GM12878 (cell line): ENCODE data around the gene STXBP5. TPM values are rescaled to one million over a fixed set of nuclear protein-coding genes. Genes with fewer than 3 reads are reported as not detected.

ENCODE experiments used
- ATAC-seq: fragments of 200-7000 bp; cut with Tn5 transposase; 3 replicates; pipeline ENCODE4 v1.9.1; 2020; ENCODE audit warnings: mild to moderate bottlenecking, moderate library complexity
- BruUV-seq: library from RNA; stranded (reverse); fragments of 400-500 nt; replicated peaks from 2 replicates; lab custom pipeline; 2021; lab: Mats Ljungman, UMichigan
- CTCF ChIA-PET: fragments of 300-600 bp; sonication (Branson Sonifier 250); formaldehyde crosslinking; extraction: SDS; loops from one replicate; lab custom pipeline; 2021; ENCODE audit warnings: inconsistent platforms; lab: Yijun Ruan, JAX
- POLR2A ChIA-PET: fragments of 350-600 bp; formaldehyde crosslinking; extraction: SDS; loops from one replicate; lab custom pipeline; 2021; ENCODE audit warnings: inconsistent platforms; lab: Charles Lee
- RAD21 ChIA-PET: fragments of 300-600 bp; sonication (Branson Sonifier 250); formaldehyde crosslinking; loops from one replicate; lab custom pipeline; 2023; ENCODE audit warnings: antibody characterized with exemption; ENCODE audit not compliant: unreplicated experiment; lab: Charles Lee
- SMC1A ChIA-PET: fragments of 300-600 bp; sonication (Branson Sonifier 250); formaldehyde crosslinking; loops from one replicate; lab custom pipeline; 2023; ENCODE audit not compliant: unreplicated experiment, uncharacterized antibody; lab: Charles Lee
- DNase-seq: peaks from one replicate; pipeline ENCODE4 v3.0.0-alpha.2; 2011; ENCODE audit warnings: low read depth, low spot score
- FAIRE-seq: peaks from 3 replicates; lab custom pipeline; 2011; peaks lifted over from hg19 to GRCh38; lab: Jason Lieb, UNC
- H2AFZ ChIP-seq: 2 replicates; pipeline ENCODE4 v1.6.0; 2011; ENCODE audit warnings: low read depth, low read length, control low read depth; ENCODE audit not compliant: control insufficient read depth
- H3K27ac ChIP-seq: 2 replicates; pipeline ENCODE4 v1.5.1; 2011; ENCODE audit warnings: control low read depth; ENCODE audit not compliant: control insufficient read depth, insufficient read depth
- H3K27me3 ChIP-seq, 2 experiments: replicated peaks in 1 of 2; 2 replicates each; pipeline versions ENCODE4 v1.6.0 to v1.6.1; 2011; ENCODE audit warnings: low read length in 1 of 2; ENCODE audit not compliant: control insufficient read depth in 2 of 2, insufficient read depth in 2 of 2
- H3K36me3 ChIP-seq, 2 experiments: 2 replicates each; pipeline ENCODE4 v1.5.1; 2011; ENCODE audit warnings: low read length in 1 of 2; ENCODE audit not compliant: control insufficient read depth in 2 of 2, insufficient read depth in 2 of 2
- H3K4me1 ChIP-seq: 2 replicates; pipeline ENCODE4 v1.6.1; 2011; ENCODE audit warnings: mild to moderate bottlenecking, low read length, moderate library complexity, mixed read lengths; ENCODE audit not compliant: control insufficient read depth, insufficient read depth
- H3K4me2 ChIP-seq: 2 replicates; pipeline ENCODE4 v1.6.0; 2011; ENCODE audit warnings: control low read depth; ENCODE audit not compliant: control insufficient read depth, insufficient read depth
- H3K4me3 ChIP-seq: fragments of 200-600 bp; sonication (generic); 2 replicates; pipeline ENCODE4 v1.5.1; 2016
- H3K79me2 ChIP-seq: 2 replicates; pipeline ENCODE4 v1.6.0; 2011; ENCODE audit warnings: low read length; ENCODE audit not compliant: control insufficient read depth, insufficient read depth
- H3K9ac ChIP-seq: 2 replicates; pipeline ENCODE4 v1.8.0; 2011; ENCODE audit warnings: low read length, control low read depth, mixed read lengths; ENCODE audit not compliant: control insufficient read depth, insufficient read depth
- H3K9me3 ChIP-seq: replicated peaks from 3 replicates; pipeline ENCODE4 v1.5.1; 2011; ENCODE audit warnings: mild to moderate bottlenecking, low read length; ENCODE audit not compliant: control insufficient read depth, insufficient read depth
- H4K20me1 ChIP-seq: 2 replicates; pipeline ENCODE4 v1.6.0; 2011; ENCODE audit not compliant: control insufficient read depth, insufficient read depth
- ESRRA ChIP-seq: IDR thresholded peaks from 2 replicates; pipeline ENCODE4 v1.6.1; 2012; ENCODE audit warnings: mild to moderate bottlenecking, low read length, improper control_type of control experiment
- GATAD2B ChIP-seq: fragments of 450-650 bp; conservative IDR thresholded peaks from 2 replicates; pipeline ENCODE4 v1.6.1; 2017; ENCODE audit warnings: low read depth, mild to moderate bottlenecking, moderate library complexity
- MAX ChIP-seq: IDR thresholded peaks from 2 replicates; pipeline ENCODE4 v1.6.1; 2012; ENCODE audit warnings: low read depth, low read length, improper control_type of control experiment
- MLLT1 ChIP-seq: fragments of 450-650 bp; IDR thresholded peaks from 2 replicates; pipeline ENCODE4 v1.6.1; 2016; ENCODE audit warnings: mild to moderate bottlenecking
- PAX5 ChIP-seq: IDR thresholded peaks from 2 replicates; pipeline ENCODE4 v1.6.1; 2011; ENCODE audit warnings: low read depth, low read length, borderline replicate concordance
- SKIL ChIP-seq: fragments of 450-650 bp; IDR thresholded peaks from 2 replicates; pipeline ENCODE4 v1.6.1; 2017; ENCODE audit warnings: mild to moderate bottlenecking, low read depth, inconsistent platforms; ENCODE audit not compliant: poor library complexity, severe bottlenecking
- ZBTB33 ChIP-seq: fragments of 450-650 bp; IDR thresholded peaks from 2 replicates; pipeline ENCODE4 v1.6.1; 2017; ENCODE audit warnings: mild to moderate bottlenecking
- WGBS: methylation state at CpG from one replicate; pipeline ENCODE4 v1.1.6; 2016; ENCODE audit warnings: low lambda C conversion rate; ENCODE audit not compliant: insufficient replicate concordance, insufficient coverage; ENCODE audit errors: missing lambda C conversion rate; 5-methylcytosine and 5-hydroxymethylcytosine counted together
- in situ Hi-C: fragments of 300-500 bp; cut with MboI; formaldehyde crosslinking; loops from 9 replicates; pipeline ENCODE4 v1.14.3; 2018; ENCODE audit warnings: mixed read lengths
- intact Hi-C: fragments of 100-400 bp; cut with micrococcal nuclease; formaldehyde crosslinking; loops from one replicate; pipeline ENCODE4 v1.14.2; 2022; ENCODE audit not compliant: unreplicated experiment
- polyA plus RNA-seq, 11 experiments: library from polyadenylated mRNA; depleted of rRNA in 4 of 11; unstranded in 6 of 11; stranded (reverse) in 5 of 11; fragments of >200 nt; fragmentation: Nextera tagmentation in 4 of 11; fragmentation: Illumina TruSeq in 1 of 11; extraction: Ambion mirVana in 4 of 11; extraction: Trizol in 1 of 11; gene quantifications; 1 replicate in 1 of 11; 2 replicates in 10 of 11; pipeline versions ENCODE4 v1.2.1 to v1.2.3, GENCODE V29; 2011 to 2016; ENCODE audit warnings: inconsistent platforms in 2 of 11, missing spikeins in 2 of 11, low read depth in 1 of 11
- total RNA-seq, 4 experiments: library from RNA; depleted of rRNA in 3 of 4; stranded (reverse); fragments of >200 nt in 3 of 4; fragmentation: Illumina TruSeq in 1 of 4; extraction: Trizol in 1 of 4; gene quantifications; 2 replicates each; pipeline versions ENCODE4 v1.2.1 to v1.2.3, GENCODE V29; 2013 to 2021

Gene STXBP5
- total and polyA plus RNA-seq, 10 of the 15 experiments (the other 5 are each of a cell fraction or from before 2014, with no cell fraction given), result 1.4 to 13.2 (median 8.4) TPM

- no peak for TF ChIP-seq MLLT1
Measured at GRCh38 chr6:147156218-147156617, 48.0 kb upstream of the STXBP5 start (continued).

GRCh38 chr6:147156799-147157382, 47.3 kb upstream of the STXBP5 start:
- no peak for ATAC-seq
- CTCF ChIA-PET, result no interaction called here

GRCh38 chr6:147157930-147158329, 46.3 kb upstream of the STXBP5 start:
- DNase-seq (no peak), ATAC-seq (no peak), FAIRE-seq (no peak)
- Histone ChIP-seq H3K27ac (no peak overlapping the region), H3K79me2 (no peaks in the 10 kb centered on the region), H4K20me1 (no peaks in the 10 kb centered on the region), H2AFZ (no peak overlapping the region), H3K27me3 (peaks cover 0 to 2% of the 10 kb centered on the region in 2 experiments; a peak in 1 of 4 replicates), H3K4me2 (no peak overlapping the region), H3K9me3 (no peaks in the 10 kb centered on the region), H3K9ac (no peak overlapping the region), H3K4me3 (no peak overlapping the region), H3K36me3 (no peaks in the 10 kb centered on the region), H3K4me1 (no peaks in the 10 kb centered on the region)
- POLR2A ChIA-PET, result no interaction called here
- TF ChIP-seq ZBTB33, result no peak
- TF ChIP-seq PAX5, result no peak
- no peak for TF ChIP-seq SKIL
- TF ChIP-seq ESRRA, result no peak
- no peak for TF ChIP-seq MAX
- CTCF ChIA-PET, result no interaction called here
- SMC1A ChIA-PET, result no interaction called here
- BruUV-seq, result no TSS peak
- RAD21 ChIA-PET, result no interaction called here
- intact Hi-C loops, result no loop called here
- in situ Hi-C loops, result no loop called here
- WGBS, result 2% methylated on average over 2 of the region's 2 CpGs

More at GRCh38 chr6:147156799-147157382, 47.3 kb upstream of the STXBP5 start:
- intact Hi-C loops, result no loop called here
- DNase-seq (no peak), FAIRE-seq (no peak)
- ChIA-PET SMC1A (no interaction called here), RAD21 (no interaction called here), POLR2A (no interaction called here)
- Histone ChIP-seq H3K4me3 (no peak overlapping the region), H3K4me1 (no peaks in the 10 kb centered on the region), H3K27me3 (peaks cover 0 to 2% of the 10 kb centered on the region in 2 experiments; a peak in 1 of 4 replicates), H3K27ac (no peak overlapping the region), H3K9ac (no peak overlapping the region), H2AFZ (no peak overlapping the region)
- BruUV-seq, result no TSS peak
- TF ChIP-seq GATAD2B, result no peak
- TF ChIP-seq, all 136 proteins: peak for 0
- H4K20me1 ChIP-seq, result no peaks in the 10 kb centered on the region
- no peaks in the 10 kb centered on the region for H3K36me3 ChIP-seq
- no peak overlapping the region for H3K4me2 ChIP-seq
- 28% methylated on average over 4 of the region's 4 CpGs for WGBS
- in situ Hi-C loops, result no loop called here
- H3K79me2 ChIP-seq, result no peaks in the 10 kb centered on the region
- no peaks in the 10 kb centered on the region for H3K9me3 ChIP-seq
